Endothelial cell of umbilical vein (primary cell): ENCODE measurements around the gene SH2D3C. TPM values are rescaled to one million over a fixed set of nuclear protein-coding genes. Genes with fewer than 3 reads are reported as not detected.

Experiments used
- BruUV-seq: library from RNA; stranded (reverse); fragments of 400-500 nt; replicated peaks from 2 replicates; lab custom pipeline; 2021; lab: Mats Ljungman, UMichigan
- CTCF ChIA-PET: fragments of 300-600, 350-600 bp; sonication (Branson Sonifier 250); formaldehyde crosslinking; loops from one replicate; lab custom pipeline; 2021; ENCODE audit warnings: antibody characterized with exemption, inconsistent platforms; lab: Charles Lee
- POLR2A ChIA-PET: fragments of 300-600, 350-600 bp; sonication (Branson Sonifier 250); formaldehyde crosslinking; loops from one replicate; lab custom pipeline; 2021; ENCODE audit warnings: antibody characterized with exemption, inconsistent platforms; lab: Charles Lee
- DNase-seq: peaks from one replicate; pipeline ENCODE4 v3.0.0-alpha.2; 2011; ENCODE audit warnings: low read depth, low spot score
- FAIRE-seq: peaks from 2 replicates; lab custom pipeline; 2011; peaks lifted over from hg19 to GRCh38; lab: Jason Lieb, UNC
- H2AFZ ChIP-seq: 2 replicates; pipeline ENCODE4 v1.6.0; 2012; ENCODE audit warnings: low read depth, low read length, control low read depth, inconsistent platforms
- H3K27ac ChIP-seq: 2 replicates; pipeline ENCODE4 v1.5.1; 2011; ENCODE audit warnings: low read depth, mild to moderate bottlenecking, control low read depth, low read length, moderate library complexity; ENCODE audit not compliant: insufficient read depth
- H3K27me3 ChIP-seq, 2 experiments: 2 replicates each; pipeline versions ENCODE4 v1.6.0 to v1.6.1; 2011; ENCODE audit warnings: low read length in 2 of 2, mixed read lengths in 1 of 2; ENCODE audit not compliant: control insufficient read depth in 2 of 2, insufficient read depth in 2 of 2
- H3K36me3 ChIP-seq, 2 experiments: 2 replicates in 1 of 2; 3 replicates in 1 of 2; pipeline ENCODE4 v1.5.1; 2011; ENCODE audit warnings: low read length in 2 of 2, mild to moderate bottlenecking in 1 of 2, moderate library complexity in 1 of 2; ENCODE audit not compliant: control insufficient read depth in 2 of 2, insufficient read depth in 2 of 2; ENCODE audit errors: extremely low read depth in 1 of 2
- H3K4me1 ChIP-seq: 3 replicates; pipeline ENCODE4 v1.5.1; 2011; ENCODE audit warnings: mild to moderate bottlenecking, low read length; ENCODE audit not compliant: control insufficient read depth, insufficient read depth; ENCODE audit errors: extremely low read depth
- H3K4me2 ChIP-seq: 2 replicates; pipeline ENCODE4 v1.6.1; 2011; ENCODE audit warnings: low read length, control low read depth, mixed read lengths; ENCODE audit not compliant: insufficient read depth
- H3K4me3 ChIP-seq, 3 experiments: fragments of 200-600 bp in 1 of 3; sonication (generic), shearing (Covaris generic) in 1 of 3; replicated peaks in 1 of 3; 2 replicates each; pipeline ENCODE4 v1.5.1; 2011 to 2016; ENCODE audit warnings: control low read depth in 3 of 3, low read length in 3 of 3, mild to moderate bottlenecking in 2 of 3, inconsistent platforms in 1 of 3, low read depth in 1 of 3, moderate library complexity in 1 of 3; ENCODE audit not compliant: insufficient read depth in 1 of 3
- H3K79me2 ChIP-seq: 2 replicates; pipeline ENCODE4 v1.6.0; 2012; ENCODE audit warnings: low read length, inconsistent platforms; ENCODE audit not compliant: control insufficient read depth, insufficient read depth
- H3K9ac ChIP-seq: replicated peaks from 2 replicates; pipeline ENCODE3; 2011; ENCODE audit warnings: low read length, control low read depth; ENCODE audit not compliant: insufficient read depth; ENCODE audit errors: extremely low read depth
- H3K9me1 ChIP-seq: replicated peaks from 3 replicates; pipeline ENCODE4 v1.6.0; 2011; ENCODE audit warnings: mild to moderate bottlenecking, low read length; ENCODE audit not compliant: control insufficient read depth, insufficient read depth; ENCODE audit errors: extremely low read depth
- H3K9me3 ChIP-seq: replicated peaks from 2 replicates; pipeline ENCODE4 v1.5.1; 2012; ENCODE audit warnings: low read length, inconsistent platforms; ENCODE audit not compliant: control insufficient read depth, insufficient read depth
- H4K20me1 ChIP-seq: replicated peaks from 2 replicates; pipeline ENCODE3; 2011; ENCODE audit warnings: mild to moderate bottlenecking, low read length; ENCODE audit not compliant: control insufficient read depth, insufficient read depth; ENCODE audit errors: extremely low read depth
- CTCF ChIP-seq, 2 donors: IDR thresholded peaks; 1 replicate in 1 of 2; 2 replicates in 1 of 2; pipeline ENCODE4 v1.5.1; 2011; ENCODE audit warnings: low read length in 2 of 2, mild to moderate bottlenecking in 2 of 2, moderate library complexity in 2 of 2, control low read depth in 1 of 2, inconsistent platforms in 1 of 2, low read depth in 1 of 2; ENCODE audit not compliant: insufficient read depth in 1 of 2; ENCODE audit errors: extremely low read depth in 1 of 2
- EZH2 ChIP-seq: IDR thresholded peaks from 2 replicates; pipeline ENCODE4 v1.6.1; 2012; ENCODE audit warnings: borderline replicate concordance, low read depth, mild to moderate bottlenecking, moderate library complexity, low read length, inconsistent platforms; ENCODE audit not compliant: severe bottlenecking
- FOS ChIP-seq: IDR thresholded peaks from 2 replicates; pipeline ENCODE4 v1.6.1; 2011; ENCODE audit warnings: mild to moderate bottlenecking, low read length, moderate library complexity, borderline replicate concordance; ENCODE audit not compliant: insufficient read depth
- GATA2 ChIP-seq: IDR thresholded peaks from 2 replicates; pipeline ENCODE4 v1.7.0; 2011; ENCODE audit warnings: low read depth, mild to moderate bottlenecking, moderate library complexity, mixed read lengths, low read length; ENCODE audit not compliant: insufficient read length, insufficient read depth
- JUN ChIP-seq: IDR thresholded peaks from 2 replicates; pipeline ENCODE4 v1.6.1; 2011; ENCODE audit warnings: borderline replicate concordance, low read depth; ENCODE audit not compliant: insufficient read length, insufficient read depth
- MAX ChIP-seq: IDR thresholded peaks from 2 replicates; pipeline ENCODE4 v1.6.1; 2011; ENCODE audit not compliant: insufficient read depth, insufficient read length
- MYC ChIP-seq: IDR thresholded peaks from one replicate; pipeline ENCODE4 v1.6.1; 2011; ENCODE audit warnings: mild to moderate bottlenecking, low read depth, low read length
- POLR2A ChIP-seq: IDR thresholded peaks from 2 replicates; pipeline ENCODE4 v1.6.1; 2012; ENCODE audit warnings: low read depth, mild to moderate bottlenecking, control low read depth, low read length
- POLR2AphosphoS5 ChIP-seq: IDR thresholded peaks from 2 replicates; pipeline ENCODE4 v1.6.1; 2012; ENCODE audit warnings: low read depth, mild to moderate bottlenecking, control low read depth, low read length, moderate library complexity; ENCODE audit not compliant: insufficient read depth
- dilution Hi-C: fragments of 300-500 bp; cut with MboI; formaldehyde crosslinking; loops from one replicate; pipeline ENCODE4 v1.15.0; 2019; ENCODE audit warnings: low sequenced_read_pairs; ENCODE audit not compliant: extremely low pct_ligation_motif_present
- intact Hi-C: fragments of 100-400 bp; cut with micrococcal nuclease; formaldehyde crosslinking; loops from one replicate; pipeline ENCODE4 v1.10.0; 2022
- polyA plus RNA-seq, 4 experiments: library from polyadenylated mRNA; depleted of rRNA in 3 of 4; stranded (reverse) in 3 of 4; unstranded in 1 of 4; fragments of >200 nt; gene quantifications; 2 replicates each; pipeline versions ENCODE4 v1.2.1 to v1.2.3, GENCODE V29; 2011 to 2012; ENCODE audit warnings: missing spikeins in 1 of 4
- total RNA-seq: library from RNA; stranded (reverse); gene quantifications from 2 replicates; pipeline ENCODE4 v1.2.3, GENCODE V29; 2021

The SH2D3C gene
- total and polyA plus RNA-seq, 2 donors (not counting 3 experiments of a cell fraction or from before 2014, with no cell fraction given) = 95.0 to 173 TPM

GRCh38 chr9:127730262-127730661 lies 48.2 kb downstream of the SH2D3C start:
- dilution Hi-C loops = no loop called here
- intact Hi-C loops = no loop called here
- H4K20me1 ChIP-seq = no peaks in the 10 kb centered on the region
- ChIA-PET CTCF (interaction anchor here (1.4 to 1.9 kb wide), 2 partner anchors 15 to 140 kb away, joined by 3 to 6 read pairs; partner anchors contain the start of genes PTRH1 and TTC16), POLR2A (no interaction called here)
- peaks cover 2% of the 10 kb centered on the region for H3K79me2 ChIP-seq
- no peaks in the 10 kb centered on the region for H3K9me3 ChIP-seq
- TF ChIP-seq FOS = no peak
- no peak for TF ChIP-seq JUN
- no peak for TF ChIP-seq MAX
- TF ChIP-seq GATA2 = no peak
- no peak for TF ChIP-seq EZH2
- TF ChIP-seq MYC = no peak
- no peak for TF ChIP-seq POLR2AphosphoS5
- no peak for TF ChIP-seq POLR2A
- TF ChIP-seq CTCF (IDR thresholded peaks at IDR 0.05; ENCODE audit: extremely low read depth in 1 of 2, insufficient read depth in 1 of 2, low read depth in 1 of 2, low read length in 2 of 2) = no peak
- FAIRE-seq (no peak), DNase-seq (no peak)
- H3K4me2 ChIP-seq = no peak overlapping the region
- H3K27ac ChIP-seq = no peak overlapping the region
- no TSS peak for BruUV-seq
- no peaks in the 10 kb centered on the region for H3K9me1 ChIP-seq
- no peaks in the 10 kb centered on the region for H3K27me3 ChIP-seq
- peaks cover 0 to 12% of the 10 kb centered on the region in 2 experiments for H3K36me3 ChIP-seq
- H3K9ac ChIP-seq = no peak overlapping the region
- peaks cover 6% of the 10 kb centered on the region for H3K4me1 ChIP-seq
- no peak overlapping the region for H3K4me3 ChIP-seq
- no peak overlapping the region for H2AFZ ChIP-seq
